Body of pancreas (tissue), 4 donors: Measurements from ENCODE around the gene LDHB. TPM values are rescaled to one million over a fixed set of nuclear protein-coding genes. Genes with fewer than 3 reads are reported as not detected.
A peak's percentile ranks its signal among the peaks of the same experiment; 100 is the strongest.

Experiments
- ATAC-seq: fragments of 150-250 bp; one replicate; pipeline ENCODE4 v1.9.1; 2016
- DNase-seq, 4 donors: peaks; one replicate each; pipeline ENCODE4 v3.0.0-alpha.2; 2019
- H3K27ac ChIP-seq, 4 donors: fragments of 200-600 bp; sonication (generic); 1 replicate in 3 of 4; 2 replicates in 1 of 4; pipeline versions ENCODE4 v1.5.1 to v1.6.1; 2016 to 2019; ENCODE audit warnings: mild to moderate bottlenecking in 1 of 4, mixed read lengths in 1 of 4, moderate library complexity in 1 of 4
- H3K27me3 ChIP-seq, 2 donors: fragments of 200-600 bp; sonication (generic); one replicate each; pipeline ENCODE4 v1.6.0; 2016; ENCODE audit warnings: mild to moderate bottlenecking in 1 of 2
- H3K36me3 ChIP-seq, 2 donors: fragments of 200-600 bp; sonication (generic); replicated peaks in 1 of 2; 2 replicates each; pipeline ENCODE4 v1.5.1; 2016; ENCODE audit warnings: low read depth in 2 of 2; ENCODE audit not compliant: insufficient read depth in 1 of 2
- H3K4me1 ChIP-seq: fragments of 200-600 bp; sonication (generic); one replicate; pipeline ENCODE4 v1.6.0; 2016
- H3K4me3 ChIP-seq, 2 donors: fragments of 200-600 bp; sonication (generic); 1 replicate in 1 of 2; 2 replicates in 1 of 2; pipeline ENCODE4 v1.5.1; 2016 to 2019
- H3K9me3 ChIP-seq, 3 donors: fragments of 200-600 bp; sonication (generic); 1 replicate in 2 of 3; 2 replicates in 1 of 3; pipeline ENCODE4 v1.5.1; 2016
- POLR2A ChIP-seq, 3 donors: fragments of 450-650 bp; IDR thresholded peaks; one replicate each; pipeline ENCODE4 v1.6.1; 2016; ENCODE audit warnings: antibody characterized with exemption in 3 of 3, mild to moderate bottlenecking in 2 of 3
- WGBS, 2 donors: methylation state at CpG; one replicate each; pipeline ENCODE4 v1.1.5; 2017; 5-methylcytosine and 5-hydroxymethylcytosine counted together
- intact Hi-C: fragments of 100-400 bp; cut with DNase I; formaldehyde crosslinking; loops from one replicate; pipeline ENCODE4 v1.15.1; 2023
- total RNA-seq, 2 donors: library from RNA; depleted of rRNA; stranded (reverse); fragments of >200 nt; gene quantifications; one replicate each; pipeline ENCODE4 v1.1.0, GENCODE V29; 2016
- TF ChIP-seq, protein P1 (sequence below), 7 experiments: fragments of 450-650 bp in 4 of 7; fragments of 200-600 bp in 3 of 7; sonication (generic) in 3 of 7; IDR thresholded peaks; one replicate each; pipeline ENCODE4 v1.5.1; 2016 to 2019; ENCODE audit warnings: antibody characterized with exemption in 7 of 7

LDHB gene
- 100 to 1,000 TPM; 121 to 194 TPM for total RNA-seq

DNA sequence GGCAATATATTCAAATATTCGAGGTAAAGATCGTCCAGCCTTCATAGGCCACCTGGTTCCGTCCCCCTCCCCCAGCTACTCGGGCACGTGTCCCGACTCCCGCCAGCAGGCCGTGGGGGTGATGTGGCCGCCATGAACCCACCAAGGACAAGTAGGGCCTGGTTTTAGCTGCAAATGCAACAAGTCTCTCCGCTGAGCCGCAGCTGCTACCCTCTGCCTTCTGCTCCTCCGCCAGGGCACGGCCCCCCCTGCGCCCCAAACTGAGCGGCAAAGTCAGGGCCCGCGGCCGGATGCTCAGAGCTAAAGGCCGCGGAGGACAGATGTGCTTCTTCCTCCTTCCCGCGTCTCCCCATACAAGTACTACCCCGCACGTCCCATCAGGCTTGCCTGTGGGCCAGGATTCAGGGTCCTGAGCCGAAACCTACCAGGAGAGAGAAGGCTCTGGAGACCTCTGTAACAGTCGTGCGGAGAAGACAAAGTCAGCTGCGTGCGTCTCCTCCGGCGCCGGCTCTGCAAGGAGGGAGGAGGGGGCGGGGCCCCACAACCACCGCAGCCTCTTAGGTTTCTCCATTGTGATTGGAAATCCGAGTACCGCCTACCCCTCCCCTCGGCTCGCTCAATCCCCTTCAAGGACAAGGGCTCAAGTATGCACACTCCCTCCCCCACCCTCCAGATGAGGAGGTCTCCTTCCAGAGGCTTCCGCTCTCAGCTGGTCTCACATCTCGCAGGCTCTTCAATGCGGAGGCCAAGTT, at the start of gene LDHB:
Gene LDHB (minus strand): TSS at position 517 of the 752 bp plus-strand sequence. CDS start 3,171 bp downstream, outside the sequence.
- Histone ChIP-seq H3K27me3 (no peaks in the 10 kb centered on the region), H3K4me1 (peaks cover 34% of the 10 kb centered on the region), H3K9me3 (no peaks in the 10 kb centered on the region), H3K4me3 (peak within 1 kb of the TSS; percentile 54 to 63), H3K36me3 (no peaks in the 10 kb centered on the region), H3K27ac (peak within 1 kb of the TSS; percentile 90 to 96 (median 94))
- peak; percentile 94 to 98 (median 96) for DNase-seq
- intact Hi-C loops = no loop called here
- WGBS, 2 donors = 1 to 2% methylated on average over 31 to 41 of the region's 41 CpGs
- TF ChIP-seq POLR2A (IDR thresholded peaks at IDR 0.05) = peak; percentile 89 to 98 (median 97)
- TF ChIP-seq, protein P1, sequence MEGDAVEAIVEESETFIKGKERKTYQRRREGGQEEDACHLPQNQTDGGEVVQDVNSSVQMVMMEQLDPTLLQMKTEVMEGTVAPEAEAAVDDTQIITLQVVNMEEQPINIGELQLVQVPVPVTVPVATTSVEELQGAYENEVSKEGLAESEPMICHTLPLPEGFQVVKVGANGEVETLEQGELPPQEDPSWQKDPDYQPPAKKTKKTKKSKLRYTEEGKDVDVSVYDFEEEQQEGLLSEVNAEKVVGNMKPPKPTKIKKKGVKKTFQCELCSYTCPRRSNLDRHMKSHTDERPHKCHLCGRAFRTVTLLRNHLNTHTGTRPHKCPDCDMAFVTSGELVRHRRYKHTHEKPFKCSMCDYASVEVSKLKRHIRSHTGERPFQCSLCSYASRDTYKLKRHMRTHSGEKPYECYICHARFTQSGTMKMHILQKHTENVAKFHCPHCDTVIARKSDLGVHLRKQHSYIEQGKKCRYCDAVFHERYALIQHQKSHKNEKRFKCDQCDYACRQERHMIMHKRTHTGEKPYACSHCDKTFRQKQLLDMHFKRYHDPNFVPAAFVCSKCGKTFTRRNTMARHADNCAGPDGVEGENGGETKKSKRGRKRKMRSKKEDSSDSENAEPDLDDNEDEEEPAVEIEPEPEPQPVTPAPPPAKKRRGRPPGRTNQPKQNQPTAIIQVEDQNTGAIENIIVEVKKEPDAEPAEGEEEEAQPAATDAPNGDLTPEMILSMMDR (IDR thresholded peaks at IDR 0.05) = peak in 1 of 7 experiments; percentile 1
- peak; percentile 98 for ATAC-seq

DNA sequence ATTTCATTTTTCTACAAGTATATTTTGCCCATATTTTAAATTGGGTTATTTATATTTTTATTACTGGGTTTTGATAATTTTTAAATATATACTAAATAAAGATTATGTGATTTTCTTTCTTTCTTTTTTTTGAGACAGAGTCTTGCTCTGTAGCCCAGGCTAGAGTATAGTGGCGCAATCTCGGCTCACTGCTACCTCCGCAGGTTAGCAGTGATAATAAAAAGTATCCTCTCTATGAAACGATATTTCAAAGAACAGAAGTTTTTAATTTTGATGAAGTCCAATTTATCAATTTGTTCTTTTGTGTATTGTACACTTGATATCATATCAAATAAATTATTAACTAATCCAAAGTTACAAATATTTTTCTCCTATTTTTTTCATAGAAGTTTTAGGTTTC, 47.2 kb upstream of the LDHB start:
- Histone ChIP-seq H3K4me3 (no peak overlapping the region), H3K4me1 (no peaks in the 10 kb centered on the region), H3K9me3 (no peaks in the 10 kb centered on the region), H3K27me3 (no peaks in the 10 kb centered on the region), H3K27ac (no peak overlapping the region), H3K36me3 (no peaks in the 10 kb centered on the region)
- intact Hi-C loops = no loop called here
- DNase-seq (no peak), ATAC-seq (no peak)
- 79 to 81% methylated on average over 4 of the region's 4 CpGs for WGBS, 2 donors
- TF ChIP-seq, protein P1 (IDR thresholded peaks at IDR 0.05) = no peak
- TF ChIP-seq POLR2A (IDR thresholded peaks at IDR 0.05) = no peak

DNA sequence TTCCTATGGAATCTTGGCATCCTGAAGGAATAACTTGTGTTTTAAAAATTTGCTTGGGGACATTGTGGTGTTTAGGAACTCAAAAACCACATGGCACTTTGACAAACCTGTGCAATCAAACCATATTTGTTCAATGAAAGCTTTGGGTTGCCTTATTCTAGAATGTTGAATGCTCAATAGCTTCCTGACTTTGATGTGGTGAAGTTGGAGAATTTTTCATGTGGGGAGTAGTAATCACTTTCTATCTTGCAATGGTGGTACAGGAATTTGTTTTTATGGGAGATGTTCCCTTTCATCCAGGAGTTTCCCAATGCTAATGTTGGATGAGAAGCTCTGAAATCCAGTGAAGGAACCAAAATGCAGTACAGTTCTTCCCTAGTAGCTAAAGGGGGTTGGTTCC, 42.2 kb upstream of the LDHB start:
- no peak for DNase-seq
- Histone ChIP-seq H3K27me3 (no peaks in the 10 kb centered on the region), H3K9me3 (no peaks in the 10 kb centered on the region), H3K4me1 (no peaks in the 10 kb centered on the region), H3K36me3 (no peaks in the 10 kb centered on the region), H3K4me3 (no peak overlapping the region), H3K27ac (no peak overlapping the region)
- no peak for ATAC-seq
- intact Hi-C loops = loop anchor here (5.0 kb wide), 1 partner anchor 317 kb away; no protein-coding TSS in a partner anchor
- no peak for TF ChIP-seq POLR2A (IDR thresholded peaks at IDR 0.05)
- TF ChIP-seq, protein P1 (IDR thresholded peaks at IDR 0.05) = no peak

DNA sequence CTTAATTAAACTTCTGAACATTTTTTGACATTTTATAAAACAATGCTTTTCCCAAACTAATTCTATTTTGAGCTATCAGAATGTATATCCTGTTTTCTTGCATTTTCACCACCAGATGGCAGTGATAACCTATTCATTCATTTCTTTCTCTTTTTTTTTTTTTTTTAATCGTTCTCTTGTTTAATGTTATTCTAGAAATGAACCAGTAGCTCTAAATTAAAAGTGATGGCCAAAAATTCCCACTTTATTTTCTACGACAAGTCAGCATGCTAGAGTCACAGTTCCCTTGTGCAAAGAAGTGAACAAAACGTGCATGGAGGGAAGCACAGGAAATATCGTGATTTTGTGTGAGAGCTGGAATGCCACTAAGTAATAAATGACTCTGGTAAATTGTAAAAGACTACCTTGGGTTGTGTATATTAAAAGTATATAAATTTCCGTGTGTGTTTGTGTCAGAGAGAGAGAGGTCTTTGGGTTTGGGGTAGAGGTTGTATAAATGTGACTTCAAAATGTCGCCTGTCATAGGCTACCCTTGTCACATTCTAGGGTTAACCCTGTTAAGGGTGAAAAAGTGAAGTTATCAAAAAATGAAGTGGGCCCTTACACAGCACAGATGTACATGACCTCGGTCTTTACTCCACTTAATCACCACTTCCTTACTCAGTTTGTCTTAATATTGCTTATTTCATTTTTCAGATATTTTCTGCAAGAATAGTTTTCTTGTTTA, 40.4 kb upstream of the LDHB start:
- intact Hi-C loops = loop anchor here (5.0 kb wide), 1 partner anchor 319 kb away; no protein-coding TSS in a partner anchor
- H3K4me3 ChIP-seq = no peak overlapping the region
- H3K4me1 ChIP-seq = no peaks in the 10 kb centered on the region
- ATAC-seq (peak; percentile 45), DNase-seq (peak in 1 of 4 donors; percentile 17)
- H3K27me3 ChIP-seq = no peaks in the 10 kb centered on the region
- no peaks in the 10 kb centered on the region for H3K9me3 ChIP-seq
- H3K27ac ChIP-seq = no peak overlapping the region
- H3K36me3 ChIP-seq = no peaks in the 10 kb centered on the region
- 11 to 14% methylated on average over 7 of the region's 7 CpGs for WGBS, 2 donors
- TF ChIP-seq, protein P1 (IDR thresholded peaks at IDR 0.05) = peak; percentile 18 to 96 (median 67)
- no peak for TF ChIP-seq POLR2A (IDR thresholded peaks at IDR 0.05)
